ENCODE measurements around the gene LRRN4CL. TPM values are rescaled to one million over a fixed set of nuclear protein-coding genes. Genes with fewer than 3 reads are reported as not detected.
"Not testable (repeated sequence)": the region's sequence is repeated elsewhere in the genome, so short reads cannot be mapped to it uniquely, and the experiment has no call there.

LRRN4CL gene
- total RNA-seq, 1 experiment from 2014 or later = 0.42 TPM

DNA sequence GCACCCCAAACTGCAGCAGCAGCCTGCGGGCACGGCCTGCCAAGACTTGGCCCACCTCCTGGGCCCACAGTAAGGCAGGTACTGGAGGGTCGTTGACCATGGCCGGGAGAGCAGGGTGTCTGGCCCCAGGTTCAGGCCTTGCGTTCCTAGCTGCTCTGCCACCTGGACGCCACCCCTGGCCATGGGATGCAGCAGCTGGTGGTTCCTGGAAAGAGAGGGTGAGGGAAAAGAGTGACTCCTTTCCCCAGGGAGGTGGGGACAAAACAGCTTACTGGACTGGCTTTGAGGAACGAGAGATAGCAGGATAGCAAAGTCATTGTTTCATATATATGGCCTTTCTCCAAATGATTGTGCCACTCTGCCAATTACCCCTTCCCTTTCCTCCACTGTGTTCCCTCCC is 16.1 kb upstream of the LRRN4CL start:
- ChIA-PET POLR2A (interaction anchor here (0.6 to 15.7 kb wide), 28 partner anchors 10 to 745 kb away, joined by 3 to 197 read pairs (median 5); partner anchors contain the start of genes B3GAT3, C11orf98, CSKMT and EEF1G), CTCF (interaction anchor here (0.6 to 7.0 kb wide), 4 partner anchors 12 to 25 kb away, joined by 3 to 38 read pairs (median 18); no protein-coding TSS in a partner anchor)
- no peak for DNase-seq (ENCODE audit: unreplicated experiment)
- BruUV-seq (replicated peaks) = TSS peak; percentile 2
- no peak for TF ChIP-seq CTCF (IDR thresholded peaks at IDR 0.05; ENCODE audit: unreplicated experiment)
- H3K4me1 Mint-ChIP-seq (ENCODE audit: insufficient read depth, unreplicated experiment) = peaks cover 25% of the 10 kb centered on the region
- H3K27me3 Mint-ChIP-seq (ENCODE audit: insufficient read depth, unreplicated experiment) = no peaks in the 10 kb centered on the region
- no peaks in the 10 kb centered on the region for H3K9me3 Mint-ChIP-seq (ENCODE audit: unreplicated experiment)
- H3K36me3 Mint-ChIP-seq (ENCODE audit: insufficient read depth, unreplicated experiment) = peaks cover 41% of the 10 kb centered on the region
- peak overlapping the region; percentile 92 for H3K4me3 Mint-ChIP-seq (ENCODE audit: unreplicated experiment)
- peak overlapping the region; percentile 94 for H3K27ac Mint-ChIP-seq (ENCODE audit: low read depth, unreplicated experiment)
- intact Hi-C loops (cut with micrococcal nuclease) = no loop called here

- intact Hi-C loops (cut with micrococcal nuclease); H3K27me3 Mint-ChIP-seq (ENCODE audit: insufficient read depth, unreplicated experiment); H3K4me3 Mint-ChIP-seq (ENCODE audit: unreplicated experiment); H3K9me3 Mint-ChIP-seq (ENCODE audit: unreplicated experiment); DNase-seq (ENCODE audit: unreplicated experiment); H3K27ac Mint-ChIP-seq (ENCODE audit: low read depth, unreplicated experiment); BruUV-seq (replicated peaks): not testable (repeated sequence)
- ChIA-PET POLR2A (interaction anchor here (0.6 to 2.6 kb wide), 5 partner anchors 23 to 857 kb away, joined by 3 to 8 read pairs (median 5); partner anchors contain the start of genes C11orf98, CSKMT and UBXN1), CTCF (interaction anchor here (0.6 to 7.0 kb wide), 4 partner anchors 10 to 159 kb away, joined by 3 to 38 read pairs (median 18); no protein-coding TSS in a partner anchor)
- peaks cover 19% of the 10 kb centered on the region for H3K4me1 Mint-ChIP-seq (ENCODE audit: insufficient read depth, unreplicated experiment)
- peaks cover 33% of the 10 kb centered on the region for H3K36me3 Mint-ChIP-seq (ENCODE audit: insufficient read depth, unreplicated experiment)
These were observed 14.6 kb upstream of the LRRN4CL start for GRCh38 chr11:62703921-62704320.

DNA sequence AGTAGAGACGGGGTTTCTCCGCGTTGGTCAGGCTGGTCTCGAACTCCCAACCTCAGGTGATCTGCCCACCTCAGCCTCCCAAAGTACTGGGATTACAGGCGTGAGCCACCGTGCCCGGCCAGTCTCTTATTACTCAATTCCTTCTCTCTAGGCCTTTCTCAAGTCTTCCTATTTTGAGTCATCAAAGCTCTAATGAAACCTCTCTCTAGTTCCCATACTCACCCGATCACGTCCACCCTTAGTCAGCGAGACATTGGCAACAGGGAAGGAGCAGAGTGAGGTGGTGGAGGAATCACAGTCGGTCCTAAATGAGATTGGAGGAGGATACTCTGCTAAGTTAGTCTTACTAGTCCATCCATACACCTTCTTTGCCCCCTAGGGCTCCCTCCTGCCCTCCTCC is 12.9 kb upstream of the LRRN4CL start:
- intact Hi-C loops (cut with micrococcal nuclease) = no loop called here
- Mint-ChIP-seq H3K4me3 (ENCODE audit: unreplicated experiment) (no peak overlapping the region), H3K27me3 (ENCODE audit: insufficient read depth, unreplicated experiment) (no peaks in the 10 kb centered on the region), H3K4me1 (ENCODE audit: insufficient read depth, unreplicated experiment) (peaks cover 14% of the 10 kb centered on the region), H3K27ac (ENCODE audit: low read depth, unreplicated experiment) (peak overlapping the region; percentile 16), H3K36me3 (ENCODE audit: insufficient read depth, unreplicated experiment) (peaks cover 46% of the 10 kb centered on the region), H3K9me3 (ENCODE audit: unreplicated experiment) (no peaks in the 10 kb centered on the region)
- CTCF ChIA-PET = interaction anchor here (0.6 to 7.0 kb wide), 3 partner anchors 9 to 307 kb away, joined by 3 to 38 read pairs (median 14); no protein-coding TSS in a partner anchor
- BruUV-seq (replicated peaks) = no TSS peak
- DNase-seq (ENCODE audit: unreplicated experiment) = no peak
- POLR2A ChIA-PET = interaction anchor here (1.0 to 2.6 kb wide), 4 partner anchors 23 to 51 kb away, joined by 3 to 8 read pairs (median 4); partner anchors contain the start of genes C11orf98, CSKMT, LBHD1 and UBXN1
- TF ChIP-seq CTCF (IDR thresholded peaks at IDR 0.05; ENCODE audit: unreplicated experiment) = no peak

DNA sequence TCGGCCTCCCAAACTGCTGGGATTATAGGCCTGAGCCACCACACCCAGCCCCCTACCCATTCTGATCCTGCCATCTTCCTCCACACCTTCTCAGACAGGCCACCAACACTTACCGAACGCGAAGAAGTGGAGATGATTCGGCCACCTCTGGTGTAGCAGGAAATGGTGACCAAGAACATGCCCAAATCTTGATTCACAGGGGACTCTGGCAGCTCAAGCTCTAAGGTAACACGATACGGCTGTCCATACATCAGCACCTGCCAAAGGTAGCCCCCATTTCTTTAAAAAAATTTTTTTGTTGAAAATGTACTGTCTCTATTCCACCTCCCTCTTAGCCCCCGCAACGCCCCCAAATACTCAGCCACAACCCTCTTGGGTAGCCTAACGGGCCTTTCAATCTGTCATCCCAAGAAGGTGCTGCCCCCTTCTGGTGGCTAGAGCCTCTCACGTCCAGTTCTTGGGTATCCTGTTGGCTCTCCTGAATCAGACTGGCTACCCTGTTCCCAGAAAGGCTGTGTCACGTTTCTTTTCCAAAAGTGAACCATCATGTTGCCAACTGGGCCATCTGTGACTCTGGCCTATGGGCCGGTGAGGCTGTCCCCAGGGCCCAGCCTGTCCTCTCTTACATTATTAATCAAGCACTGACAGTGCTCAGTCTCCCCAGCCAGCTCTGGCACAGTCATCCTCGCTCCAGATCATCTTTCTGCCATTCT is 5.3 kb upstream of the LRRN4CL start:
- POLR2A ChIA-PET = interaction anchor here (0.7 to 2.0 kb wide), 7 partner anchors 11 to 42 kb away, joined by 3 to 8 read pairs (median 6); partner anchors contain the start of genes C11orf98, CSKMT, INTS5 and UBXN1
- H3K4me3 Mint-ChIP-seq (ENCODE audit: unreplicated experiment) = no peak overlapping the region
- intact Hi-C loops (cut with micrococcal nuclease) = loop anchor here (1.0 to 2.0 kb wide), 3 partner anchors 14 to 299 kb away; partner anchors contain the start of genes EML3 and ROM1
- peak; percentile 86 for DNase-seq (ENCODE audit: unreplicated experiment)
- peaks cover 63% of the 10 kb centered on the region for H3K36me3 Mint-ChIP-seq (ENCODE audit: insufficient read depth, unreplicated experiment)
- H3K27ac Mint-ChIP-seq (ENCODE audit: low read depth, unreplicated experiment) = no peak overlapping the region
- H3K9me3 Mint-ChIP-seq (ENCODE audit: unreplicated experiment) = no peaks in the 10 kb centered on the region
- no TSS peak for BruUV-seq (replicated peaks)
- CTCF ChIA-PET = interaction anchor here (0.5 to 7.6 kb wide), 18 partner anchors 9 to 604 kb away, joined by 3 to 72 read pairs (median 4); partner anchors contain the start of genes BSCL2, C11orf98 and GNG3
- TF ChIP-seq CTCF (IDR thresholded peaks at IDR 0.05; ENCODE audit: unreplicated experiment) = peak; percentile 80
- peaks cover 6% of the 10 kb centered on the region for H3K4me1 Mint-ChIP-seq (ENCODE audit: insufficient read depth, unreplicated experiment)
- H3K27me3 Mint-ChIP-seq (ENCODE audit: insufficient read depth, unreplicated experiment) = no peaks in the 10 kb centered on the region

GRCh38 chr11:62693624-62694023 is 4.3 kb upstream of the LRRN4CL start:
- peaks cover 15% of the 10 kb centered on the region for H3K4me1 Mint-ChIP-seq (ENCODE audit: insufficient read depth, unreplicated experiment)
- not testable (repeated sequence) for H3K9me3 Mint-ChIP-seq (ENCODE audit: unreplicated experiment); H3K27ac Mint-ChIP-seq (ENCODE audit: low read depth, unreplicated experiment); H3K4me3 Mint-ChIP-seq (ENCODE audit: unreplicated experiment); H3K27me3 Mint-ChIP-seq (ENCODE audit: insufficient read depth, unreplicated experiment); DNase-seq (ENCODE audit: unreplicated experiment); BruUV-seq (replicated peaks)
- ChIA-PET CTCF (interaction anchor here (0.6 to 7.6 kb wide), 17 partner anchors 9 to 316 kb away, joined by 3 to 72 read pairs (median 4); partner anchors contain the start of genes BSCL2 and GNG3), POLR2A (interaction anchor here (0.7 to 2.6 kb wide), 7 partner anchors 12 to 147 kb away, joined by 3 to 7 read pairs (median 4); partner anchors contain the start of genes C11orf98, CSKMT, INTS5 and UQCC3)
- peaks cover 69% of the 10 kb centered on the region for H3K36me3 Mint-ChIP-seq (ENCODE audit: insufficient read depth, unreplicated experiment)
- intact Hi-C loops (cut with micrococcal nuclease) = loop anchor here (1.0 to 2.0 kb wide), 3 partner anchors 13 to 298 kb away; partner anchors contain the start of genes EML3 and ROM1

Data from MCF 10A (cell line).